GM23248 (cell line): ENCODE results near the gene ARF6. TPM values are rescaled to one million over a fixed set of nuclear protein-coding genes. Genes with fewer than 3 reads are reported as not detected.
A peak's percentile ranks its signal among the peaks of the same experiment; 100 is the strongest.

Source experiments
- DNase-seq: peaks from one replicate; pipeline ENCODE4 v3.0.0-alpha.2; 2015
- H2AFZ ChIP-seq: fragments of 200-600 bp; sonication (generic); 2 replicates; pipeline ENCODE4 v1.6.1; 2016; ENCODE audit warnings: antibody characterized with exemption
- H3F3A ChIP-seq: fragments of 200-600 bp; sonication (generic); 2 replicates; pipeline ENCODE4 v1.6.1; 2016; ENCODE audit warnings: mild to moderate bottlenecking, antibody characterized with exemption, mixed run types; ENCODE audit not compliant: insufficient read depth
- H3K27ac ChIP-seq: fragments of 200-600 bp; sonication (generic); 2 replicates; pipeline ENCODE4 v1.5.1; 2016; ENCODE audit warnings: mild to moderate bottlenecking
- H3K27me3 ChIP-seq: fragments of 200-600 bp; sonication (generic); replicated peaks from 2 replicates; pipeline ENCODE4 v1.6.1; 2016; ENCODE audit warnings: mild to moderate bottlenecking; ENCODE audit not compliant: insufficient read depth
- H3K36me3 ChIP-seq: fragments of 200-600 bp; sonication (generic); 2 replicates; pipeline ENCODE4 v1.6.1; 2016; ENCODE audit warnings: low read depth, mild to moderate bottlenecking
- H3K4me1 ChIP-seq: fragments of 200-600 bp; sonication (generic); 2 replicates; pipeline ENCODE4 v1.6.1; 2016; ENCODE audit warnings: mild to moderate bottlenecking; ENCODE audit not compliant: insufficient read depth
- H3K4me2 ChIP-seq: fragments of 200-600 bp; sonication (generic); one replicate; pipeline ENCODE4 v1.6.1; 2016; ENCODE audit warnings: mild to moderate bottlenecking; ENCODE audit not compliant: unreplicated experiment
- H3K4me3 ChIP-seq: fragments of 200-600 bp; sonication (generic); 2 replicates; pipeline ENCODE4 v1.5.1; 2016; ENCODE audit warnings: mild to moderate bottlenecking
- H3K79me2 ChIP-seq: fragments of 200-600 bp; sonication (generic); 2 replicates; pipeline ENCODE4 v1.6.1; 2016; ENCODE audit warnings: mild to moderate bottlenecking; ENCODE audit not compliant: insufficient read depth
- H3K9ac ChIP-seq: fragments of 200-600 bp; sonication (generic); 2 replicates; pipeline ENCODE4 v1.6.1; 2016; ENCODE audit warnings: mild to moderate bottlenecking
- H3K9me2 ChIP-seq: fragments of 200-600 bp; sonication (generic); 2 replicates; pipeline ENCODE4 v1.6.1; 2016; ENCODE audit warnings: mixed run types, mild to moderate bottlenecking, moderate library complexity; ENCODE audit not compliant: insufficient read depth
- H3K9me3 ChIP-seq: fragments of 200-600 bp; sonication (generic); one replicate; pipeline ENCODE4 v1.6.1; 2017; ENCODE audit warnings: low read depth
- H4K20me1 ChIP-seq: fragments of 200-600 bp; sonication (generic); 2 replicates; pipeline ENCODE4 v1.6.0; 2016; ENCODE audit not compliant: insufficient read depth
- EZH2 ChIP-seq: fragments of 200-600 bp; sonication (generic); IDR thresholded peaks from 2 replicates; pipeline ENCODE4 v1.6.1; 2018; ENCODE audit warnings: antibody characterized with exemption, mild to moderate bottlenecking; ENCODE audit not compliant: insufficient read depth, poor library complexity, severe bottlenecking
- EZH2phosphoT487 ChIP-seq: fragments of 200-600 bp; sonication (generic); IDR thresholded peaks from 2 replicates; pipeline ENCODE4 v1.6.1; 2018; ENCODE audit warnings: antibody characterized with exemption, moderate library complexity, mild to moderate bottlenecking, low read depth; ENCODE audit not compliant: insufficient read depth
- WGBS, 2 experiments: methylation state at CpG; one replicate each; pipeline ENCODE4 v1.1.6; 2015 to 2017; ENCODE audit warnings: low lambda C conversion rate in 2 of 2, low coverage in 1 of 2; ENCODE audit errors: missing lambda C conversion rate in 2 of 2; 5-methylcytosine and 5-hydroxymethylcytosine counted together
- in situ Hi-C: fragments of 300-500 bp; cut with MboI; formaldehyde crosslinking; loops from 2 replicates; pipeline ENCODE4 v1.15.0; 2020
- polyA plus RNA-seq: library from polyadenylated mRNA; unstranded; fragments of >200 nt; fragmentation: Nextera tagmentation; extraction: Ambion mirVana; gene quantifications from 2 replicates; pipeline ENCODE4 v1.2.1, GENCODE V29; 2016
- total RNA-seq: library from RNA; depleted of rRNA; stranded (reverse); fragments of >200 nt; shearing (Covaris generic); gene quantifications from 2 replicates; pipeline ENCODE4 v1.2.3, GENCODE V29; 2014

The ARF6 gene
- total and polyA plus RNA-seq, 2 experiments from 2014 or later: 92.5 to 120 TPM

- WGBS, 2 experiments: 47 to 54% methylated on average over 5 of the region's 5 CpGs
- peak overlapping the region; percentile 100 for H3K9ac ChIP-seq
- H3K9me2 ChIP-seq: no peaks in the 10 kb centered on the region
- peaks cover 12% of the 10 kb centered on the region; the same call in 1 of the 2 replicates for H4K20me1 ChIP-seq
- H3K27me3 ChIP-seq: no peaks in the 10 kb centered on the region
- H3K9me3 ChIP-seq: no peaks in the 10 kb centered on the region
- peak overlapping the region; percentile 99; the same call in 1 of the 2 replicates for H3K27ac ChIP-seq
- TF ChIP-seq EZH2: no peak
- TF ChIP-seq EZH2phosphoT487: no peak
- H3F3A ChIP-seq: peaks cover 69% of the 10 kb centered on the region
- DNase-seq: no peak
- peak overlapping the region; percentile 97 for H3K4me3 ChIP-seq
- peak overlapping the region; percentile 100 for H3K4me2 ChIP-seq
- in situ Hi-C loops: no loop called here
- H3K36me3 ChIP-seq: peaks cover 34% of the 10 kb centered on the region
- peaks cover 25% of the 10 kb centered on the region for H3K4me1 ChIP-seq
- H3K79me2 ChIP-seq: peaks cover 70% of the 10 kb centered on the region
- no peak overlapping the region for H2AFZ ChIP-seq
Measured at GRCh38 chr14:49896966-49897365, 4.1 kb downstream of the ARF6 start.

DNA sequence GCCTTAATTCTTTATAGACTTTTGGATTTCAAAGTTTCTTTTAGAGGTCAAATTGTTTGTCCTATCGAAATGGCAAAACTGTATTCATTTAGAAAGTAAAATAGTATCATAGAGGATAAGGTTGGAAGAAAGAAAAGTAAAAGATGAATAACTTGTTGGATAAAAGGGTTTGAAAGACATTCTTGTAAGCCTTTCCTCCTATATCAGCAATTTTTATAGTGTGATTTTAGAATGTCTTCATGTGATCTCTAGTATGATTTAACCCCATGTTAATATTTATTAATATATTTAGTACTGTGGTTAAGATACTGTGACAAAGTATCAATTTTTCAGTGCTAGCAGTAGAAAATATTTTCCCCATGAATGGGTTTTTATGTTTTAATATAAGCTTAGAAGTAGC is 4.5 kb downstream of the ARF6 start:
- Histone ChIP-seq H3K9ac (peak overlapping the region; percentile 100), H3K4me3 (peak overlapping the region; percentile 97), H3K79me2 (peaks cover 68% of the 10 kb centered on the region), H3F3A (peaks cover 65% of the 10 kb centered on the region), H3K27me3 (no peaks in the 10 kb centered on the region), H3K27ac (0 out of 2 replicates have a peak overlapping the region, but pooled peaks have one; percentile 99), H3K9me3 (no peaks in the 10 kb centered on the region), H3K4me1 (peaks cover 23% of the 10 kb centered on the region), H2AFZ (no peak overlapping the region), H3K36me3 (peaks cover 34% of the 10 kb centered on the region), H4K20me1 (peaks cover 12% of the 10 kb centered on the region; the same call in 1 of the 2 replicates), H3K4me2 (peak overlapping the region; percentile 100), H3K9me2 (no peaks in the 10 kb centered on the region)
- WGBS, 2 experiments: 50 to 58% methylated on average over 1 of the region's 1 CpG
- no peak for DNase-seq
- TF ChIP-seq EZH2 (no peak), EZH2phosphoT487 (no peak)
- in situ Hi-C loops: no loop called here

DNA sequence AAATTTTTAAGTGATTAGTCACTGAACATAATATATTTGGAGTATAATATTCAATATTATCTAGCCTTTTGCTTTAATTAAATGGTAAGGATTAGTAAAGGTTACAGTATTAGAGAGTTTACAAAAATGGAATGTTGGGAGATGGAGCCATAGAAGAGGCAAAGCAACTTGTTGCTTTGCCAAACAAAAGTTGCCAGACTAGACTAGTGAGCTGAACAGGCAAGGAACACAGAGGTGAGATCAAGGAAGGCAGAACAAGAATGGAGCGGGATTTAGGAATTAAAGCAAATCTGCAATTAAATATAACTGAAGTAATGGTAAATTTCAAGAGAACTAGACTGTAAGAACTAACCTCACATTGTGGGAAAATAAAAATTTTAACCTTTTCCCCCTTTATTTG is 5.1 kb downstream of the ARF6 start:
- in situ Hi-C loops: no loop called here
- Histone ChIP-seq H3K9ac (peak overlapping the region; percentile 100; the same call in 1 of the 2 replicates), H4K20me1 (peaks cover 12% of the 10 kb centered on the region; the same call in 1 of the 2 replicates), H3K4me3 (peak overlapping the region; percentile 97), H3F3A (peaks cover 65% of the 10 kb centered on the region), H3K79me2 (peaks cover 68% of the 10 kb centered on the region), H3K9me3 (no peaks in the 10 kb centered on the region), H3K36me3 (peaks cover 34% of the 10 kb centered on the region), H3K9me2 (no peaks in the 10 kb centered on the region), H2AFZ (no peak overlapping the region), H3K4me1 (peaks cover 23% of the 10 kb centered on the region), H3K27me3 (no peaks in the 10 kb centered on the region), H3K27ac (peak overlapping the region; percentile 6; the same call in 1 of the 2 replicates), H3K4me2 (peak overlapping the region; percentile 100)
- WGBS, 2 experiments: 96 to 100% methylated on average over 1 of the region's 1 CpG
- no peak for TF ChIP-seq EZH2phosphoT487
- no peak for TF ChIP-seq EZH2
- DNase-seq: no peak

DNA sequence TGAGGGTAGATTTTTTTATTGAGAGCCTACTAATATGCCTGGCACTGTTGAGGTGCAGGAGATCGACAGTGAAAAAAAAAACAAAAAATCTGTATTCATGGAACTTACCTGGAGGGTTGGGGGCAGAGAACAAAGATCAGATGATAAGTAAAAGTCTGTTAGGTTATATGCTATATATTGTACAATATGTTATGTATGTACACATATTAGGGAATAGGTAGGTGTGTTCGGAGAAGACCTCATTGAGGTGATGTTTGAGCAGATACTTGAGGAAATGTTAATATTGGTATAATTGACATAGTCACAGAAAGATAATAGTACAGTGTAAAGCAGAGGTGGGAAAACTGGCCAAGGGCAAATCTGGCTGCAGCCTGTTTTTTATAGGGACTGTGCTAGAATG is 5.6 kb downstream of the ARF6 start:
- 0 out of 2 replicates have a peak overlapping the region, but pooled peaks have one; percentile 100 for H3K9ac ChIP-seq
- H4K20me1 ChIP-seq: peaks cover 12% of the 10 kb centered on the region; the same call in 1 of the 2 replicates
- in situ Hi-C loops: no loop called here
- no peak for DNase-seq
- WGBS, 2 experiments: 97 to 99% methylated on average over 2 of the region's 2 CpGs
- H3K79me2 ChIP-seq: peaks cover 62% of the 10 kb centered on the region
- H3K4me1 ChIP-seq: peaks cover 23% of the 10 kb centered on the region
- peak overlapping the region; percentile 100 for H3K4me2 ChIP-seq
- H3K9me2 ChIP-seq: no peaks in the 10 kb centered on the region
- TF ChIP-seq EZH2: no peak
- H3K9me3 ChIP-seq: no peaks in the 10 kb centered on the region
- no peak overlapping the region for H2AFZ ChIP-seq
- H3F3A ChIP-seq: peaks cover 65% of the 10 kb centered on the region
- peak overlapping the region; percentile 97; the same call in 1 of the 2 replicates for H3K4me3 ChIP-seq
- H3K27ac ChIP-seq: 0 out of 2 replicates have a peak overlapping the region, but pooled peaks have one; percentile 6
- H3K27me3 ChIP-seq: no peaks in the 10 kb centered on the region
- peaks cover 34% of the 10 kb centered on the region for H3K36me3 ChIP-seq
